Stimulated activated CD8-positive, alpha-beta memory T cell treated with anti-CD3 and anti-CD28 coated beads, Interleukin-4, amount 100 ng/mL, for 1 hour (primary cell): ENCODE data around the gene GFRA1.

Experiments used
- DNase-seq, 2 donors: peaks; one replicate each; pipeline ENCODE4 v3.0.0-alpha.2; 2020; ENCODE audit warnings: low read depth in 2 of 2, low spot score in 1 of 2

GFRA1 gene

GRCh38 chr10:116272440-116273283 lies at the start of gene GFRA1:
Gene GFRA1, minus strand, starts transcription at chr10:116273206. Its CDS starts 1,177 bp downstream, at chr10:116272029.
- DNase-seq: no peak

GRCh38 chr10:116316503-116316902 lies 43.5 kb upstream of the GFRA1 start:
- DNase-seq: no peak

GRCh38 chr10:116312548-116312947 lies 39.5 kb upstream of the GFRA1 start:
- no peak for DNase-seq

- no peak for DNase-seq
Observed at GRCh38 chr10:116311706-116312490, 38.9 kb upstream of the GFRA1 start.

- DNase-seq: no peak
Observed at GRCh38 chr10:116311016-116311415, 38.0 kb upstream of the GFRA1 start.

GRCh38 chr10:116307455-116307854 lies 34.4 kb upstream of the GFRA1 start:
- DNase-seq: no peak

- no peak for DNase-seq
Observed at GRCh38 chr10:116306847-116307246, 33.8 kb upstream of the GFRA1 start.

- DNase-seq: no peak
Observed at GRCh38 chr10:116304923-116305322, 31.9 kb upstream of the GFRA1 start.

- DNase-seq: no peak
Observed at GRCh38 chr10:116300542-116300941, 27.5 kb upstream of the GFRA1 start.

GRCh38 chr10:116298586-116298985 lies 25.6 kb upstream of the GFRA1 start:
- no peak for DNase-seq

- DNase-seq: no peak
Observed at GRCh38 chr10:116296291-116296721, 23.3 kb upstream of the GFRA1 start.

- no peak for DNase-seq
Observed at GRCh38 chr10:116292493-116292892, 19.5 kb upstream of the GFRA1 start.

GRCh38 chr10:116289652-116290051 lies 16.6 kb upstream of the GFRA1 start:
- DNase-seq: no peak

GRCh38 chr10:116287906-116288501 lies 15.0 kb upstream of the GFRA1 start:
- DNase-seq: no peak

- DNase-seq: no peak
Observed at GRCh38 chr10:116286626-116287200, 13.7 kb upstream of the GFRA1 start.

- no peak for DNase-seq
Observed at GRCh38 chr10:116281775-116282174, 8.8 kb upstream of the GFRA1 start.

- DNase-seq: no peak
Observed at GRCh38 chr10:116278846-116279245, 5.8 kb upstream of the GFRA1 start.

GRCh38 chr10:116276981-116277380 lies 4.0 kb upstream of the GFRA1 start:
- DNase-seq: no peak

- DNase-seq: no peak
Observed at GRCh38 chr10:116274064-116274904, 1.3 kb upstream of the GFRA1 start.

GRCh38 chr10:116271593-116272439 lies 1.2 kb downstream of the GFRA1 start:
- no peak for DNase-seq
